Spinal cord (tissue), 10 donors: ENCODE data around the gene LIN7A. TPM values are rescaled to one million over a fixed set of nuclear protein-coding genes. Genes with fewer than 3 reads are reported as not detected.

Experiments
- DNase-seq, 6 donors: peaks; one replicate each; pipeline versions ENCODE4 v3.0.0 to v3.0.0-alpha.2; 2013 to 2015; ENCODE audit warnings: low spot score in 6 of 6, low read depth in 4 of 6
- H3K27ac ChIP-seq: one replicate; pipeline ENCODE4 v1.5.1; 2013; ENCODE audit warnings: low read depth, low read length, control low read depth
- H3K27me3 ChIP-seq: one replicate; pipeline ENCODE4 v1.6.1; 2013; ENCODE audit warnings: low read length; ENCODE audit not compliant: control insufficient read depth, insufficient read depth
- H3K36me3 ChIP-seq: one replicate; pipeline ENCODE4 v1.6.1; 2013; ENCODE audit warnings: low read length; ENCODE audit not compliant: control insufficient read depth, insufficient read depth
- H3K4me1 ChIP-seq: one replicate; pipeline ENCODE4 v1.6.1; 2013; ENCODE audit warnings: low read length; ENCODE audit not compliant: control insufficient read depth, insufficient read depth
- H3K4me3 ChIP-seq: one replicate; pipeline ENCODE4 v1.5.1; 2013; ENCODE audit warnings: low read depth, low read length, control low read depth
- H3K9me3 ChIP-seq: one replicate; pipeline ENCODE4 v1.6.1; 2013; ENCODE audit warnings: low read length; ENCODE audit not compliant: control insufficient read depth, insufficient read depth
- WGBS: methylation state at CpG from one replicate; pipeline ENCODE4 v1.1.5; 2013; ENCODE audit warnings: missing lambda C conversion rate; ENCODE audit not compliant: insufficient coverage; 5-methylcytosine and 5-hydroxymethylcytosine counted together
- polyA plus RNA-seq, 2 donors: library from polyadenylated mRNA; unstranded; fragments of 120-200 nt; gene quantifications; one replicate each; pipeline ENCODE4 v1.2.1, GENCODE V29; 2013; ENCODE audit not compliant: insufficient read length in 2 of 2
- total RNA-seq, 2 donors: library from RNA; depleted of rRNA in 1 of 2; stranded (reverse); fragments of 120-200 nt in 1 of 2; fragments of >200 nt in 1 of 2; gene quantifications; one replicate each; pipeline versions ENCODE4 v1.2.3 to v1.2.4, GENCODE V29; 2013 to 2014
- donor health status: healthy.

LIN7A gene
- total and polyA plus RNA-seq, 4 donors: 12.0 to 41.3 (median 15.8) TPM

- Histone ChIP-seq H3K27ac (no peak overlapping the region), H3K4me1 (no peaks in the 10 kb centered on the region), H3K36me3 (no peaks in the 10 kb centered on the region), H3K27me3 (no peaks in the 10 kb centered on the region), H3K4me3 (no peak overlapping the region), H3K9me3 (no peaks in the 10 kb centered on the region)
- peak in 1 of 6 donors; percentile 16 for DNase-seq
- no CpG with 5 or more reads among the region's 4 CpGs for WGBS
Observed at GRCh38 chr12:80864046-80864735, 73.5 kb downstream of the LIN7A start.

GRCh38 chr12:80862531-80862930, 75.2 kb downstream of the LIN7A start:
- Histone ChIP-seq H3K27me3 (no peaks in the 10 kb centered on the region), H3K9me3 (no peaks in the 10 kb centered on the region), H3K36me3 (no peaks in the 10 kb centered on the region), H3K4me3 (no peak overlapping the region), H3K27ac (no peak overlapping the region), H3K4me1 (no peaks in the 10 kb centered on the region)
- no peak for DNase-seq
- 96% methylated on average over 4 of the region's 4 CpGs for WGBS

GRCh38 chr12:80861641-80862378, 75.9 kb downstream of the LIN7A start:
- Histone ChIP-seq H3K4me3 (no peak overlapping the region), H3K27ac (no peak overlapping the region), H3K4me1 (no peaks in the 10 kb centered on the region), H3K9me3 (no peaks in the 10 kb centered on the region), H3K36me3 (no peaks in the 10 kb centered on the region), H3K27me3 (no peaks in the 10 kb centered on the region)
- DNase-seq: no peak
- whole genome bisulfite sequencing: 100% methylated on average over 1 of the region's 2 CpGs

- H3K9me3 ChIP-seq: no peaks in the 10 kb centered on the region
- WGBS: 92% methylated on average over 4 of the region's 5 CpGs
- DNase-seq: no peak
- H3K27ac ChIP-seq: no peak overlapping the region
- no peaks in the 10 kb centered on the region for H3K27me3 ChIP-seq
- H3K4me3 ChIP-seq: no peak overlapping the region
- H3K4me1 ChIP-seq: no peaks in the 10 kb centered on the region
- no peaks in the 10 kb centered on the region for H3K36me3 ChIP-seq
Observed at GRCh38 chr12:80860928-80861327, 76.8 kb downstream of the LIN7A start.

GRCh38 chr12:80860206-80860605, 77.5 kb downstream of the LIN7A start:
- Histone ChIP-seq H3K4me1 (no peaks in the 10 kb centered on the region), H3K27me3 (no peaks in the 10 kb centered on the region), H3K9me3 (no peaks in the 10 kb centered on the region), H3K36me3 (no peaks in the 10 kb centered on the region), H3K27ac (no peak overlapping the region), H3K4me3 (no peak overlapping the region)
- no peak for DNase-seq
- WGBS: no CpG with 5 or more reads among the region's 2 CpGs

- H3K4me1 ChIP-seq: no peaks in the 10 kb centered on the region
- H3K27me3 ChIP-seq: no peaks in the 10 kb centered on the region
- H3K9me3 ChIP-seq: no peaks in the 10 kb centered on the region
- no peak overlapping the region for H3K4me3 ChIP-seq
- no peaks in the 10 kb centered on the region for H3K36me3 ChIP-seq
- no peak overlapping the region for H3K27ac ChIP-seq
- DNase-seq: no peak
Observed at GRCh38 chr12:80858356-80858755, 79.4 kb downstream of the LIN7A start.

GRCh38 chr12:80857311-80857710, 80.4 kb downstream of the LIN7A start:
- DNase-seq: no peak

GRCh38 chr12:80849337-80849736, 88.4 kb downstream of the LIN7A start:
- no peaks in the 10 kb centered on the region for H3K27me3 ChIP-seq
- H3K9me3 ChIP-seq: no peaks in the 10 kb centered on the region
- no peak overlapping the region for H3K27ac ChIP-seq
- peak in 1 of 6 donors; percentile 54 for DNase-seq
- H3K4me1 ChIP-seq: no peaks in the 10 kb centered on the region
- no peak overlapping the region for H3K4me3 ChIP-seq
- H3K36me3 ChIP-seq: no peaks in the 10 kb centered on the region

More at GRCh38 chr12:80857311-80857710, 80.4 kb downstream of the LIN7A start:
- Histone ChIP-seq H3K36me3 (no peaks in the 10 kb centered on the region), H3K4me3 (no peak overlapping the region), H3K27ac (no peak overlapping the region), H3K4me1 (no peaks in the 10 kb centered on the region), H3K9me3 (no peaks in the 10 kb centered on the region), H3K27me3 (no peaks in the 10 kb centered on the region)
- WGBS: no CpG with 5 or more reads among the region's 1 CpG

- no peak for DNase-seq
- no peak overlapping the region for H3K27ac ChIP-seq
- H3K9me3 ChIP-seq: no peaks in the 10 kb centered on the region
- no CpG with 5 or more reads among the region's 1 CpG for WGBS
- no peak overlapping the region for H3K4me3 ChIP-seq
- no peaks in the 10 kb centered on the region for H3K36me3 ChIP-seq
- H3K4me1 ChIP-seq: no peaks in the 10 kb centered on the region
- H3K27me3 ChIP-seq: no peaks in the 10 kb centered on the region
Observed at GRCh38 chr12:80848858-80849257, 88.9 kb downstream of the LIN7A start.

- no peak overlapping the region for H3K27ac ChIP-seq
- WGBS: no CpG with 5 or more reads among the region's 3 CpGs
- no peak overlapping the region for H3K4me3 ChIP-seq
- no peak for DNase-seq
- H3K9me3 ChIP-seq: no peaks in the 10 kb centered on the region
- H3K27me3 ChIP-seq: no peaks in the 10 kb centered on the region
- H3K4me1 ChIP-seq: no peaks in the 10 kb centered on the region
- H3K36me3 ChIP-seq: no peaks in the 10 kb centered on the region
Observed at GRCh38 chr12:80847575-80847974, 90.2 kb downstream of the LIN7A start.
